ENCODE measurements around the gene PERM1. TPM values are rescaled to one million over a fixed set of nuclear protein-coding genes. Genes with fewer than 3 reads are reported as not detected.

PERM1 gene
- total RNA-seq, 2 donors from 2014 or later, result not detected

Other genes starting within 250 kb of the PERM1 start
- not detected for gene SAMD11, start 58.2 kb downstream of the PERM1 start, total RNA-seq
- 100 to 1,000 TPM; 113 to 143 TPM for gene NOC2L, start 22.8 kb downstream of the PERM1 start, total RNA-seq
- gene KLHL17, start 21.5 kb downstream of the PERM1 start, total RNA-seq, result 10 to 100 TPM; 19.0 to 27.9 TPM
- gene PLEKHN1, start 15.6 kb downstream of the PERM1 start, total RNA-seq, result 1 to 10 TPM; 1.4 TPM
- not detected for gene HES4, start 18.0 kb upstream of the PERM1 start, total RNA-seq
- gene ISG15, start 31.4 kb upstream of the PERM1 start, total RNA-seq, result 10 to 100 TPM; 15.2 to 44.3 TPM
- 1 to 10 TPM; 9.3 to 9.4 TPM for gene AGRN, start 38.0 kb upstream of the PERM1 start, total RNA-seq
- gene RNF223, start 92.2 kb upstream of the PERM1 start, total RNA-seq, result not detected
- gene C1orf159, start 134.0 kb upstream of the PERM1 start, total RNA-seq, result 10 to 100 TPM; 18.6 to 37.1 TPM
- under 1 TPM in 1 of 2 donors, not detected in 1; 0.31 TPM for gene TTLL10, start 191.8 kb upstream of the PERM1 start, total RNA-seq
- 100 to 1,000 TPM; 295 to 591 TPM for gene TNFRSF18, start 224.5 kb upstream of the PERM1 start, total RNA-seq
- gene TNFRSF4, start 232.1 kb upstream of the PERM1 start, total RNA-seq, result 100 to 1,000 TPM in 1 of 2 donors, 10 to 100 TPM in 1; 56.8 to 305 TPM
- gene SDF4, start 249.9 kb upstream of the PERM1 start, total RNA-seq, result 100 to 1,000 TPM; 243 to 251 TPM

All from natural killer cell treated with Interleukin-12 subunit alpha and Interleukin-12 subunit beta and Interleukin-15 and Interleukin-18, amount 100 ng/mL, for 72 hours (primary cell).